DMS 273 (cell line): Measurements from ENCODE around the gene MCM8.

Experiments
- DNase-seq: peaks from one replicate; lab custom pipeline; 2025; ENCODE audit not compliant: unreplicated experiment; lab: John Stamatoyannopoulos, UW

The MCM8 gene

GRCh38 chr20:6040540-6040939 lies 90.1 kb downstream of the MCM8 start:
- no peak for DNase-seq

DNA sequence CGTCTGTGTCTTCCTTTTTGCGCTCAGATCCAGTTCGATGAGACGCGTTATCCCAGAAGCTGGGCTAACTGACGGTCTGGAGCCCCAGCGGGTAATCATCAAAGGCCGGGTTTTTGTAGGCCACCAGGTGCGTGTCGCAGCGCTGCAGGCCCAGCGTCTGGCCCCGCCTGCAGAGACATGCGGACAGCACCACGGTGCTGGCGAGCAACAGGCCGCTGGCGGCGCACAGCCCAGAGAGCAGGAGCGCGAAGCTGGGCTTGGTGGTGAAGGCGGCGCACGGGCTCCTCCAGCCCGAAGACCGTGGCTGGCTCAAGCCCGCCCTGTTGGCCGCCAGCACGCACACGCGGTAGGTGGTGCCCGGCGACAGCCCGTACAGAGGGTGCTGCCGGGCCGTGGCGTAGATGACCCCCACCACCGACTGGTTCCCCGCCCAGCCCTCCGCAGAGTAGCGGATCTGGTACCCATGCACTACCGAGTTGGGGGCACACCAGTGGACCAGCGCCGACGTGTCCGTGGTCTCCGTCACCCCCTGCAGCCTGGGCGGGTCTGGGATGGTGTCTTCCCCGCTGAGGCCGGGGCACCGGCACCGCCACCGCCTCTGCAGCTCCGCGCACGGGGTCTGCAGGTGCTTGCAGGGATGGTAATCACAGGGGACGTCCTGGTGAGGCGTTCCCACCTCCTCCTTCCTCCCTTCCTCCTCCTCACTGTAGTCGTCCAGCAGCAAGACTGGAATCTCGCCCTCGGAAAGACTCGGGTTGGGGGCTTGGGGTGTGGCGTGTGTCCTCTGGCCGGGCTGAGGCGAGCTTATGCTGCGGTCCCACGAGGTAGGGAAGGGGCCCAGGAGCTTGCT lies 90.7 kb downstream of the MCM8 start:
- DNase-seq = no peak

DNA sequence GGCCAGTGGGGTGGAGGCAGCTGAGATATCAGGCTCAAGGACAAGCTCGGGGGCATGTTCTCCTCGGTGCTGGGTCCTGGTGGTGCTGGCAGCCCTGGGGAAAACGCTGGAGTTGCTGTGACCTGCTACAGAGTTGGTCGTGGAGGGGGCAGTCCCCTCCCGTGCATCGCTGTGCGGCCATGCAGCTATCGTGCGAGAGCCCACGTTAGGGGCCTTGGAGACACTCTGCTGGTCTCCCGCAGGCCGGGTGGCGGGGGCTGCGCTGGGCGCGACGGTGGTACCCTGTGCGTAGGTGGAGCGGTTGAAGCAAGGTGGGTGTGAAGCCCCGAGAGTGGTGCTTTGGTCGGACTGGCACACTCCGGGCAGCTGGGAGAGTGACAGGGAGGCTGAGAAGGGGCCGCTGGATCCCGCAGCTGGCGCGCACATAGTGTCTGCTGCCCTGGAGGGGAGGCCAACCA lies 91.4 kb downstream of the MCM8 start:
- no peak for DNase-seq

DNA sequence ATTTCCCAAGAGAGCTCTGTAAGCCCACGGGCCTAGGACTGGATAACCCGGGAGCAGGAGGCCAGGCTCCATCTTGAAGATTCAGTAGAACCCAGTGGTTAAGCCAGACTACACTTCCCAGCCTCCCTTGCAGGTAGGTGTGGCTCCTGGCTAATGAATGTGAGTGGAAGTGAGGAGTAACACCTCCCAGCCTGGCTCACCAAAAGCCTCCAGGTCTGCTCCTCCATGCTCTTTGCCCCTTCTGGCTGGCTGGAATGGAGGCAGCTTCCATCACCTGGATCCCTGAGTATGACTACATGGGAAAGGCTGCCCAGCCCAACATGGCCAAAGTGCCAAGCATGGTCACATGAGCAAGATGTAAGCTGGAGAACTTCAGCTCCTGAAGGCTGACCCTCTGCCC lies 93.7 kb downstream of the MCM8 start:
- peak; percentile 59 for DNase-seq

GRCh38 chr20:6045566-6045965 lies 95.1 kb downstream of the MCM8 start:
- no peak for DNase-seq

GRCh38 chr20:6046432-6046831 lies 96.0 kb downstream of the MCM8 start:
- DNase-seq = no peak

- no peak for DNase-seq
Measured at GRCh38 chr20:6048391-6048790, 97.9 kb downstream of the MCM8 start.
